Stomach (tissue), 9 donors: Measurements from ENCODE around the gene TMEM38A. TPM values are rescaled to one million over a fixed set of nuclear protein-coding genes. Genes with fewer than 3 reads are reported as not detected.
"Not testable (repeated sequence)": the region's sequence is repeated elsewhere in the genome, so short reads cannot be mapped to it uniquely, and the experiment has no call there.

Experiments used
- DNase-seq, 2 donors: peaks; one replicate each; pipeline versions ENCODE4 v3.0.0 to v3.0.0-alpha.2; 2013 to 2019
- H3K27ac ChIP-seq, 5 donors: fragments of 200-600 bp in 4 of 5; sonication (generic) in 4 of 5; one replicate each; pipeline ENCODE4 v1.5.1; 2013 to 2019; ENCODE audit warnings: mild to moderate bottlenecking in 1 of 5, moderate library complexity in 1 of 5
- H3K27me3 ChIP-seq, 3 donors: fragments of 200-600 bp; sonication (generic); one replicate each; pipeline ENCODE4 v1.5.1; 2017 to 2019; ENCODE audit warnings: mixed run types in 1 of 3
- H3K36me3 ChIP-seq, 4 donors: fragments of 200-600 bp; sonication (generic); 1 replicate in 3 of 4; 2 replicates in 1 of 4; pipeline ENCODE4 v1.5.1; 2016 to 2019
- H3K4me1 ChIP-seq, 4 donors: fragments of 200-600 bp; sonication (generic); one replicate each; pipeline ENCODE4 v1.5.1; 2016 to 2019
- H3K4me3 ChIP-seq, 4 donors: fragments of 200-600 bp; sonication (generic) in 3 of 4; one replicate each; pipeline ENCODE4 v1.5.1; 2016 to 2019; ENCODE audit warnings: mild to moderate bottlenecking in 1 of 4
- H3K9me3 ChIP-seq, 4 donors: fragments of 200-600 bp; sonication (generic); one replicate each; pipeline ENCODE4 v1.5.1; 2016 to 2019
- CTCF ChIP-seq, 7 experiments: fragments of 450-650 bp in 4 of 7; fragments of 200-600 bp in 3 of 7; sonication (generic) in 3 of 7; IDR thresholded peaks; one replicate each; pipeline ENCODE4 v1.5.1; 2016 to 2019; ENCODE audit warnings: antibody characterized with exemption in 7 of 7, control low read depth in 2 of 7, mild to moderate bottlenecking in 1 of 7
- EP300 ChIP-seq: sonication (generic); formaldehyde crosslinking; IDR thresholded peaks from one replicate; pipeline ENCODE4 v1.6.1; 2017; ENCODE audit warnings: antibody characterized with exemption
- POLR2A ChIP-seq, 4 donors: fragments of 450-650 bp; IDR thresholded peaks; one replicate each; pipeline ENCODE4 v1.6.1; 2016; ENCODE audit warnings: antibody characterized with exemption in 4 of 4, control low read depth in 2 of 4, mild to moderate bottlenecking in 1 of 4, moderate library complexity in 1 of 4
- POLR2AphosphoS5 ChIP-seq, 3 donors: sonication (generic); formaldehyde crosslinking; IDR thresholded peaks; one replicate each; pipeline ENCODE4 v1.6.1; 2016; ENCODE audit warnings: antibody characterized with exemption in 3 of 3
- WGBS, 5 donors: extraction: QIAGEN DNeasy Blood & Tissue Kit in 3 of 5; methylation state at CpG; one replicate each; pipeline versions ENCODE4 v1.1.5 to v1.1.7; 2013 to 2018; 5-methylcytosine and 5-hydroxymethylcytosine counted together
- intact Hi-C: fragments of 100-400 bp; cut with DNase I; formaldehyde crosslinking; loops from one replicate; pipeline ENCODE4 v1.15.1; 2023; ENCODE audit warnings: low total_unique reads
- polyA plus RNA-seq, 3 donors: library from polyadenylated mRNA; stranded (reverse); fragments of 200-250 nt; gene quantifications; one replicate each; pipeline ENCODE4 v1.2.3, GENCODE V29; 2013
- total RNA-seq, 5 donors: library from RNA; depleted of rRNA; stranded (reverse); fragments of >200 nt; gene quantifications; one replicate each; pipeline versions ENCODE4 v1.1.0 to v1.2.3, GENCODE V29; 2014 to 2016
- donor health status: healthy with polysubstance abuse.
- donor health status: Bipolar disorder and iron deficiency.
- donor health status: healthy.

The TMEM38A gene
- total and polyA plus RNA-seq, 8 donors = 0.58 to 69.4 (median 8.8) TPM

- no peak for TF ChIP-seq EP300
- TF ChIP-seq POLR2AphosphoS5 (IDR thresholded peaks at IDR 0.05) = no peak
- TF ChIP-seq POLR2A (IDR thresholded peaks at IDR 0.05) = no peak
- no peak for TF ChIP-seq CTCF (IDR thresholded peaks at IDR 0.05)
- H3K27me3 ChIP-seq = no peaks in the 10 kb centered on the region
- intact Hi-C loops = no loop called here
- H3K36me3 ChIP-seq = peaks cover 62 to 95% (median 85%) of the 10 kb centered on the region in 4 donors
- H3K27ac ChIP-seq = no peak overlapping the region
- no peak for DNase-seq
- no peaks in the 10 kb centered on the region for H3K9me3 ChIP-seq
- no peak overlapping the region for H3K4me3 ChIP-seq
- WGBS, 5 donors = 92 to 97% (median 94%) methylated on average over 9 of the region's 9 CpGs
- peaks cover 0 to 13% (median 6%) of the 10 kb centered on the region in 4 donors for H3K4me1 ChIP-seq
Measured at GRCh38 chr19:16645140-16645539, 15.8 kb upstream of the TMEM38A start.

GRCh38 chr19:16649734-16650133 is 11.2 kb upstream of the TMEM38A start:
- H3K36me3 ChIP-seq = peaks cover 55 to 95% (median 85%) of the 10 kb centered on the region in 4 donors
- H3K27me3 ChIP-seq = no peaks in the 10 kb centered on the region
- H3K4me3 ChIP-seq = no peak overlapping the region
- peaks cover 0 to 18% (median 6%) of the 10 kb centered on the region in 4 donors for H3K4me1 ChIP-seq
- DNase-seq = peak in 1 of 2 donors; percentile 30
- WGBS, 5 donors = 68 to 74% (median 72%) methylated on average over 9 of the region's 9 CpGs
- TF ChIP-seq POLR2A (IDR thresholded peaks at IDR 0.05) = no peak
- TF ChIP-seq CTCF (IDR thresholded peaks at IDR 0.05) = no peak
- no peak for TF ChIP-seq POLR2AphosphoS5 (IDR thresholded peaks at IDR 0.05)
- TF ChIP-seq EP300 = no peak
- H3K27ac ChIP-seq = peak overlapping the region in 1 of 5 donors; percentile 27
- intact Hi-C loops = no loop called here
- no peaks in the 10 kb centered on the region for H3K9me3 ChIP-seq

- intact Hi-C loops = no loop called here
- WGBS, 5 donors = 78 to 84% (median 82%) methylated on average over 2 of the region's 2 CpGs
- no peaks in the 10 kb centered on the region for H3K9me3 ChIP-seq
Measured at GRCh38 chr19:16650821-16651220, 10.1 kb upstream of the TMEM38A start.

GRCh38 chr19:16651421-16652188 is 9.3 kb upstream of the TMEM38A start:
- Histone ChIP-seq H3K36me3 (peaks cover 45 to 95% (median 85%) of the 10 kb centered on the region in 4 donors), H3K4me1 (peaks cover 0 to 33% (median 16%) of the 10 kb centered on the region in 4 donors)
- H3K4me3 ChIP-seq, H3K27ac ChIP-seq, DNase-seq, H3K27me3 ChIP-seq, H3K9me3 ChIP-seq, intact Hi-C loops: not testable (repeated sequence)
- WGBS, 5 donors = 88 to 92% (median 90%) methylated on average over 8 of the region's 8 CpGs

More at GRCh38 chr19:16650821-16651220, 10.1 kb upstream of the TMEM38A start:
- peaks cover 0 to 25% (median 11%) of the 10 kb centered on the region in 4 donors for H3K4me1 ChIP-seq
- no peak overlapping the region for H3K27ac ChIP-seq
- peaks cover 46 to 95% (median 85%) of the 10 kb centered on the region in 4 donors for H3K36me3 ChIP-seq
- DNase-seq = no peak
- no peaks in the 10 kb centered on the region for H3K27me3 ChIP-seq
- H3K4me3 ChIP-seq = no peak overlapping the region
- no peak for TF ChIP-seq POLR2A (IDR thresholded peaks at IDR 0.05)
- no peak for TF ChIP-seq EP300
- no peak for TF ChIP-seq CTCF (IDR thresholded peaks at IDR 0.05)
- TF ChIP-seq POLR2AphosphoS5 (IDR thresholded peaks at IDR 0.05) = no peak

GRCh38 chr19:16652854-16653253 is 8.1 kb upstream of the TMEM38A start:
- H3K4me3 ChIP-seq = no peak overlapping the region
- no peaks in the 10 kb centered on the region for H3K9me3 ChIP-seq
- intact Hi-C loops = no loop called here
- H3K4me1 ChIP-seq = peaks cover under 1 to 46% (median 25%) of the 10 kb centered on the region in 4 donors
- H3K27me3 ChIP-seq = no peaks in the 10 kb centered on the region
- WGBS, 5 donors = 69 to 84% (median 78%) methylated on average over 7 of the region's 7 CpGs
- TF ChIP-seq CTCF (IDR thresholded peaks at IDR 0.05) = no peak
- no peak for TF ChIP-seq POLR2AphosphoS5 (IDR thresholded peaks at IDR 0.05)
- TF ChIP-seq EP300 = no peak
- TF ChIP-seq POLR2A (IDR thresholded peaks at IDR 0.05) = no peak
- H3K36me3 ChIP-seq = peaks cover 50 to 95% (median 85%) of the 10 kb centered on the region in 4 donors
- no peak overlapping the region for H3K27ac ChIP-seq
- DNase-seq = no peak
